Caco-2 (cell line): ENCODE measurements around the gene RAPGEFL1. TPM values are rescaled to one million over a fixed set of nuclear protein-coding genes. Genes with fewer than 3 reads are reported as not detected.

ENCODE experiments used
- BruUV-seq: library from RNA; stranded (reverse); fragments of 400-500 nt; replicated peaks from 2 replicates; lab custom pipeline; 2021; lab: Mats Ljungman, UMichigan
- CTCF ChIA-PET: fragments of 300-600 bp; sonication (Branson Sonifier 250); formaldehyde crosslinking; loops from one replicate; lab custom pipeline; 2022; ENCODE audit warnings: antibody characterized with exemption; lab: Charles Lee
- POLR2A ChIA-PET: fragments of 300-600 bp; sonication (Branson Sonifier 250); formaldehyde crosslinking; loops from one replicate; lab custom pipeline; 2022; ENCODE audit warnings: antibody characterized with exemption; lab: Charles Lee
- DNase-seq, 2 experiments: peaks; one replicate each; pipeline versions ENCODE4 v3.0.0 to v3.0.0-alpha.2; 2020 to 2022
- H3K27me3 ChIP-seq: replicated peaks from 2 replicates; pipeline ENCODE4 v1.6.0; 2011; ENCODE audit warnings: low read length; ENCODE audit not compliant: control insufficient read depth, insufficient read depth
- H3K36me3 ChIP-seq: 2 replicates; pipeline ENCODE4 v1.5.1; 2011; ENCODE audit warnings: low read length; ENCODE audit not compliant: control insufficient read depth, insufficient read depth
- H3K4me1 ChIP-seq: fragments of 250-450 bp; sonication (Bioruptor Pico); 2 replicates; pipeline ENCODE4 v1.5.1; 2020; ENCODE audit warnings: mild to moderate bottlenecking
- H3K4me3 ChIP-seq: 2 replicates; pipeline ENCODE4 v1.5.1; 2011; ENCODE audit warnings: low read depth, mild to moderate bottlenecking, control low read depth, low read length
- H3K9me3 ChIP-seq: fragments of 250-450 bp; sonication (Bioruptor Pico); 2 replicates; pipeline ENCODE4 v1.5.1; 2020; ENCODE audit warnings: mild to moderate bottlenecking, moderate library complexity
- H3K27ac Mint-ChIP-seq: one replicate; pipeline ENCODE4 v1.8.0; 2022; ENCODE audit warnings: mixed read lengths; ENCODE audit not compliant: unreplicated experiment
- H3K27me3 Mint-ChIP-seq: one replicate; pipeline ENCODE4 v1.8.0; 2022; ENCODE audit warnings: mixed read lengths; ENCODE audit not compliant: insufficient read depth, unreplicated experiment
- H3K36me3 Mint-ChIP-seq: one replicate; pipeline ENCODE4 v1.8.0; 2022; ENCODE audit warnings: mild to moderate bottlenecking, mixed read lengths; ENCODE audit not compliant: insufficient read depth, unreplicated experiment
- H3K4me1 Mint-ChIP-seq: one replicate; pipeline ENCODE4 v1.8.0; 2022; ENCODE audit warnings: low read depth, mixed read lengths; ENCODE audit not compliant: unreplicated experiment
- H3K4me3 Mint-ChIP-seq: one replicate; pipeline ENCODE4 v1.8.0; 2022; ENCODE audit warnings: mild to moderate bottlenecking, moderate library complexity, mixed read lengths; ENCODE audit not compliant: unreplicated experiment
- H3K9me3 Mint-ChIP-seq: one replicate; pipeline ENCODE4 v1.8.0; 2022; ENCODE audit warnings: mixed read lengths; ENCODE audit not compliant: unreplicated experiment
- intact Hi-C: fragments of 100-400 bp; cut with micrococcal nuclease; formaldehyde crosslinking; loops from one replicate; pipeline ENCODE4 v1.10.0; 2022; ENCODE audit not compliant: unreplicated experiment
- total RNA-seq: library from RNA; stranded (reverse); gene quantifications from 2 replicates; pipeline ENCODE4 v1.2.3, GENCODE V29; 2022
- TF ChIP-seq, protein P1 (sequence below), 2 experiments: fragments of 200-600 bp in 1 of 2; IDR thresholded peaks; 1 replicate in 1 of 2; 2 replicates in 1 of 2; pipeline versions ENCODE4 v1.5.1 to v1.8.0; 2011 to 2022; ENCODE audit warnings: antibody characterized with exemption in 1 of 2, control low read depth in 1 of 2, inconsistent platforms in 1 of 2, low read depth in 1 of 2, low read length in 1 of 2, mild to moderate bottlenecking in 1 of 2, moderate library complexity in 1 of 2; ENCODE audit not compliant: insufficient read depth in 1 of 2, severe bottlenecking in 1 of 2, unreplicated experiment in 1 of 2

Gene RAPGEFL1
- total RNA-seq, 1 experiment from 2014 or later, result 15.0 TPM

DNA sequence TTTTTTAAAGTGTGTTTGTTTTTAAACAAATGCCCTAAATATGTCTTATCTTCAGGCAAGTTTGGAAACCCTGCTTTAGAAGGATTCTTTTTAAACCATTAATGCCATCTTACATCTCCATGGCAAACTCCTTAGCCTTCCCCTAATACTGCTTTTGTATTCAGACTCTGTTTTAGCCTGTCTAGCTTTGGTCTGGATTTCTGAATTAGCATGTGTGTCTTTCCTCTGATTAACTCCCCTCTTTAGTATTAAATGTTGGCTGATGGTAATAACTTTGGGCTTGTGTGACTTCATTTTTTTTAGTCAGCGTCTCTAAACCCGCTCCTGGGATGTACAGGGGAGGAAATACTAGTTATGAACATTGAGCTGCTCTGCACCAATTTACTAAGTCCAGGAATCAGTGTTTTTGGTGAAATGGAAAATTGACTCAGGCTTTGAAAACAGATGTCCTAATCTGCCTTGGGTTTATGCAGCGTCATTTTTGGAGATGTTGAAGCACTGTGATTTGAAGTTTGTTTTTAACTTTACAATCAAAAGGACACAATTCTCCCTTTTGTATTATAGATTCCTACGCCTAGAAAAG is 64.1 kb downstream of the RAPGEFL1 start:
- TF ChIP-seq, protein P1, sequence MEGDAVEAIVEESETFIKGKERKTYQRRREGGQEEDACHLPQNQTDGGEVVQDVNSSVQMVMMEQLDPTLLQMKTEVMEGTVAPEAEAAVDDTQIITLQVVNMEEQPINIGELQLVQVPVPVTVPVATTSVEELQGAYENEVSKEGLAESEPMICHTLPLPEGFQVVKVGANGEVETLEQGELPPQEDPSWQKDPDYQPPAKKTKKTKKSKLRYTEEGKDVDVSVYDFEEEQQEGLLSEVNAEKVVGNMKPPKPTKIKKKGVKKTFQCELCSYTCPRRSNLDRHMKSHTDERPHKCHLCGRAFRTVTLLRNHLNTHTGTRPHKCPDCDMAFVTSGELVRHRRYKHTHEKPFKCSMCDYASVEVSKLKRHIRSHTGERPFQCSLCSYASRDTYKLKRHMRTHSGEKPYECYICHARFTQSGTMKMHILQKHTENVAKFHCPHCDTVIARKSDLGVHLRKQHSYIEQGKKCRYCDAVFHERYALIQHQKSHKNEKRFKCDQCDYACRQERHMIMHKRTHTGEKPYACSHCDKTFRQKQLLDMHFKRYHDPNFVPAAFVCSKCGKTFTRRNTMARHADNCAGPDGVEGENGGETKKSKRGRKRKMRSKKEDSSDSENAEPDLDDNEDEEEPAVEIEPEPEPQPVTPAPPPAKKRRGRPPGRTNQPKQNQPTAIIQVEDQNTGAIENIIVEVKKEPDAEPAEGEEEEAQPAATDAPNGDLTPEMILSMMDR (IDR thresholded peaks at IDR 0.05; ENCODE audit: insufficient read depth in 1 of 2, low read depth in 1 of 2, low read length in 1 of 2, severe bottlenecking in 1 of 2, unreplicated experiment in 1 of 2), result no peak
- Histone ChIP-seq H3K27me3 (no peaks in the 10 kb centered on the region), H3K9me3 (no peaks in the 10 kb centered on the region), H3K4me3 (no peak overlapping the region), H3K4me1 (no peaks in the 10 kb centered on the region), H3K36me3 (no peaks in the 10 kb centered on the region; the same call in 1 of the 2 replicates)
- Mint-ChIP-seq H3K27me3 (no peaks in the 10 kb centered on the region), H3K4me1 (no peaks in the 10 kb centered on the region), H3K27ac (no peak overlapping the region), H3K36me3 (peaks cover 22% of the 10 kb centered on the region), H3K9me3 (no peaks in the 10 kb centered on the region), H3K4me3 (no peak overlapping the region)
- no peak for DNase-seq
- intact Hi-C loops, result no loop called here
- BruUV-seq, result no TSS peak
- ChIA-PET POLR2A (interaction anchor here (0.6 kb wide), 2 partner anchors 10 to 145 kb away, joined by 3 to 16 read pairs; no protein-coding TSS in a partner anchor), CTCF (no interaction called here)

DNA sequence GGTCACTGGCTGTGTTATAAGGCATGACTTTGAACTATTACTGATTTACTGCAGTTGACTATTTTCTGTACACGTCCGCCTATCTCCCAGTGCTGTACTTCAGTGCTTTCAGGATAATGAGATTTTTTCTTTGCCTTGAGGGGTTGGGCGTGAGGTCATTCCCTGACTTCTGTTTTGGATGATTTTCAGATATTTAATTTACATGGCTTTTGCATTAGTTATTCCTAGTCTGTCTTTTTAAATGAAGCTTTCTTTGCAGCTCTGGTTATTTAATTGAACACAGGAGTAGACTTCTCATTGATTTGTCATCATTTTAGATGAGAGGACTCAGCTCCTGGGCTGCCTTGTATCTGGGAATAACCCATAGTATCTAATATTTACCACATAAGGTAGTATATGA is 65.5 kb downstream of the RAPGEFL1 start:
- no peak overlapping the region for H3K27ac Mint-ChIP-seq

GRCh38 chr17:40243761-40244160 is 66.5 kb downstream of the RAPGEFL1 start:
- DNase-seq, result no peak
- POLR2A ChIA-PET, result no interaction called here
- intact Hi-C loops, result no loop called here
- peaks cover 4% of the 10 kb centered on the region for H3K36me3 Mint-ChIP-seq
- H3K27me3 Mint-ChIP-seq, result no peaks in the 10 kb centered on the region
- no peak overlapping the region for H3K4me3 Mint-ChIP-seq
- CTCF ChIA-PET, result interaction anchor here (0.6 kb wide), 1 partner anchor 114 kb away, joined by 3 read pairs; no protein-coding TSS in a partner anchor
- BruUV-seq, result no TSS peak
- H3K9me3 Mint-ChIP-seq, result no peaks in the 10 kb centered on the region
- Histone ChIP-seq H3K4me1 (0 out of 2 replicates have a peak, but pooled peaks cover 6% of the 10 kb centered on the region), H3K9me3 (no peaks in the 10 kb centered on the region), H3K4me3 (no peak overlapping the region), H3K27me3 (no peaks in the 10 kb centered on the region), H3K36me3 (no peaks in the 10 kb centered on the region; the same call in 1 of the 2 replicates)
- no peak overlapping the region for H3K27ac Mint-ChIP-seq
- H3K4me1 Mint-ChIP-seq, result no peaks in the 10 kb centered on the region
- TF ChIP-seq, protein P1 (IDR thresholded peaks at IDR 0.05; ENCODE audit: insufficient read depth in 1 of 2, low read depth in 1 of 2, low read length in 1 of 2, severe bottlenecking in 1 of 2, unreplicated experiment in 1 of 2), result no peak

More for the DNA sequence above, 65.5 kb downstream of the RAPGEFL1 start:
- BruUV-seq, result no TSS peak
- Mint-ChIP-seq H3K4me1 (no peaks in the 10 kb centered on the region), H3K36me3 (peaks cover 7% of the 10 kb centered on the region), H3K9me3 (no peaks in the 10 kb centered on the region), H3K27me3 (no peaks in the 10 kb centered on the region), H3K4me3 (no peak overlapping the region)
- no peaks in the 10 kb centered on the region; the same call in 1 of the 2 replicates for H3K36me3 ChIP-seq
- no peak overlapping the region for H3K4me3 ChIP-seq
- H3K27me3 ChIP-seq, result no peaks in the 10 kb centered on the region
- no peaks in the 10 kb centered on the region for H3K9me3 ChIP-seq
- intact Hi-C loops, result no loop called here
- DNase-seq, result no peak
- H3K4me1 ChIP-seq, result no peaks in the 10 kb centered on the region
- CTCF ChIA-PET, result no interaction called here
- POLR2A ChIA-PET, result no interaction called here
- TF ChIP-seq, protein P1 (IDR thresholded peaks at IDR 0.05; ENCODE audit: insufficient read depth in 1 of 2, low read depth in 1 of 2, low read length in 1 of 2, severe bottlenecking in 1 of 2, unreplicated experiment in 1 of 2), result no peak
